Activated naive CD4-positive, alpha-beta T cell treated with anti-CD3 and anti-CD28 coated beads for 36 hours (primary cell): Measurements from ENCODE around the gene GABBR2. TPM values are rescaled to one million over a fixed set of nuclear protein-coding genes. Genes with fewer than 3 reads are reported as not detected.

Experiments used
- CTCF ChIA-PET: fragments of 350-600 bp; sonication (Branson Sonifier 250); formaldehyde crosslinking; loops from one replicate; lab custom pipeline; 2021; ENCODE audit warnings: antibody characterized with exemption; lab: Charles Lee
- DNase-seq: peaks from one replicate; pipeline ENCODE4 v3.0.0-alpha.2; 2020
- H3K27ac Mint-ChIP-seq: one replicate; pipeline ENCODE4 v1.8.0; 2021; ENCODE audit warnings: mild to moderate bottlenecking, mixed read lengths
- H3K27me3 Mint-ChIP-seq: one replicate; pipeline ENCODE4 v1.8.0; 2021; ENCODE audit warnings: low read depth, mixed read lengths
- H3K36me3 Mint-ChIP-seq: one replicate; pipeline ENCODE4 v1.8.0; 2021; ENCODE audit warnings: low read depth, mixed read lengths
- H3K4me1 Mint-ChIP-seq: one replicate; pipeline ENCODE4 v1.8.0; 2021; ENCODE audit warnings: low read depth, mixed read lengths
- H3K4me3 Mint-ChIP-seq: one replicate; pipeline ENCODE4 v1.8.0; 2021; ENCODE audit warnings: mild to moderate bottlenecking, moderate library complexity, mixed read lengths
- H3K9me3 Mint-ChIP-seq: one replicate; pipeline ENCODE4 v1.8.0; 2021; ENCODE audit warnings: mixed read lengths
- intact Hi-C: fragments of 100-400 bp; cut with micrococcal nuclease; formaldehyde crosslinking; loops from one replicate; pipeline ENCODE4 v1.15.1; 2023
- total RNA-seq, 2 experiments: library from RNA; stranded (reverse); gene quantifications; one replicate each; pipeline ENCODE4 v1.2.3, GENCODE V29; 2021

Gene GABBR2
- total RNA-seq, 2 experiments from 2014 or later = not detected

DNA sequence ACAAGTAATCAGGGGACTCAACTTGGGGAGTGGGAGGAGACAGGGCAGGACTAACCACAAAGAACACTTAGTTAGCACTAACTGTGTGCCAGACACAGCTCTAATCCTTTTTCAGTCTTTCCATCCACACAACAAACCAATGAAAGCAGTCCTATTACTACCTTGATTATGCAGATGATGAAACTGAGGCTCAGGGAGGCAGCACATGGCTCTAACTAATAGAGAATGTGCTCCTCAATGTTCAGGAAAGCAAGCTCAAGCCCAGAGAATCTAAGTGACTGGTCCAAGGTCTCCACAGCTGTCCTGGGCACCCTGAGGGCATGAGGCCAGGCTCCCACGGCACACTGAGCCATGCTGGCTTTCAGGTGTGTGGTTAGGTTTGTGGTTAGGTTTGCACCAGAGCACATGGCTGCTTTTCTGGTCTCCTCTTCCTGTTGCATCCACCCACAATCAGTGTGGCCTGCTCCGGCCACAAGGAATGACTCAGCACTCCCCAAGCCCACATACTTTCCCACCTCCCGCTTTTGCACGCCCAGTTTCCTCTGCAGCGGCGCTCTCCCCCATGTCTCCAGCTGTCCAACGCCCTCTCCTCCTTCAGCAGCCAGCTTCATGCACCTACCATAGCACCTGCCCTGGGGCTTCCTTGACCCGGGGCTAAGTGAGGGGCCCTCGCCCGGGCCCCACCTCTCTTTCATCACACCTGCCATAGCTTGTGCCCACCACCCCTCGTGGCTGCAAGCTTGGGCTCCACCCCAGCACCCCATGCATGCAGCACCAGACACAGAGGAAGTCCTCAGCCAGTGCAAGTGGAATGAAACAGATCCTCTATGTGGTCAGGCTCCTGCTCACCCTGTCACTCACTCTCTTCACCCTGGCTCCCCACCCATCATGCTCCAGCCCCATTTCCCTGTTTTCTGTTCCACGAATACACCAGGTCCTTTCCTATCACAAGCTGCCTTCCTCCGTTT, 133.1 kb downstream of the GABBR2 start:
- DNase-seq = peak; percentile 15

GRCh38 chr9:98573749-98574278, 134.9 kb downstream of the GABBR2 start:
- Mint-ChIP-seq H3K4me1 (peaks cover 10% of the 10 kb centered on the region), H3K9me3 (no peaks in the 10 kb centered on the region), H3K4me3 (no peak overlapping the region), H3K27me3 (peaks cover 14% of the 10 kb centered on the region), H3K36me3 (no peaks in the 10 kb centered on the region), H3K27ac (no peak overlapping the region)
- intact Hi-C loops = no loop called here
- no peak for DNase-seq
- CTCF ChIA-PET = interaction anchor here (1.0 kb wide), 1 partner anchor 202 kb away, joined by 7 read pairs; no protein-coding TSS in a partner anchor

More for the DNA sequence above, 133.1 kb downstream of the GABBR2 start:
- Mint-ChIP-seq H3K9me3 (no peaks in the 10 kb centered on the region), H3K4me3 (no peak overlapping the region), H3K27ac (no peak overlapping the region), H3K4me1 (peaks cover 10% of the 10 kb centered on the region), H3K27me3 (peaks cover 17% of the 10 kb centered on the region), H3K36me3 (no peaks in the 10 kb centered on the region)
- intact Hi-C loops = no loop called here
- CTCF ChIA-PET = interaction anchor here (0.5 kb wide), 1 partner anchor 505 kb away, joined by 3 read pairs; no protein-coding TSS in a partner anchor

- Mint-ChIP-seq H3K36me3 (no peaks in the 10 kb centered on the region), H3K27me3 (peaks cover 14% of the 10 kb centered on the region), H3K4me3 (no peak overlapping the region), H3K27ac (no peak overlapping the region), H3K9me3 (no peaks in the 10 kb centered on the region), H3K4me1 (peaks cover 10% of the 10 kb centered on the region)
- no peak for DNase-seq
- CTCF ChIA-PET = no interaction called here
- intact Hi-C loops = no loop called here
These were observed 135.9 kb downstream of the GABBR2 start for GRCh38 chr9:98572796-98573195.

DNA sequence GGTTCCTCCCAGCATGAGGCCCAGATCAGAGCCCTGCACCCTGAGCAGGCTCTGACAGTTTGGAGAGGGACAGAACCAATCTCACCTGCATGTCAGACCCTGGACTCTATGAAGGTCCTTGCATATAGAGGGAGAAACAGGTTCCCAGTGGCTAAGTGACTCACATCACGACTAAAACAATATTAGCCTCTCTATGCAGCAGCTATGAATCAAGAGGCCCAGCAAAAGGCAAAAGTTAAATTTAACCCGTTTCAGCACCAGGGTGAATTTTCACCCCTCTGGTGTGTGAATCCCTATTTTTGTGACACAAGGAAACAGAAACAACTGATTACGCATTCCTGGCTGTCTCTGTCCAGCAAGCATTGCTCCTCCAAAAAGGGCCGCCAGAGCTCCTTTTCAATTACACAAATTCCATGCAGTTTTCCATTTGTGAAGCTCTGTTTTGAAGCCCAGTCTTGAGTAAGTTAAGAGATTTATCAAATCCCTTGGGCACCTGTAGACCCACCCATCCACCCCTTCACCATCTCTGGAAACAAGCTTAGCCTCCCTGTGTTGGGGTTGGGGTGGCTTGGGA, 136.6 kb downstream of the GABBR2 start:
- Mint-ChIP-seq H3K36me3 (no peaks in the 10 kb centered on the region), H3K27me3 (peaks cover 11% of the 10 kb centered on the region), H3K4me3 (no peak overlapping the region), H3K4me1 (peaks cover 10% of the 10 kb centered on the region), H3K9me3 (no peaks in the 10 kb centered on the region), H3K27ac (no peak overlapping the region)
- intact Hi-C loops = no loop called here
- DNase-seq = no peak
- CTCF ChIA-PET = no interaction called here

GRCh38 chr9:98571643-98572042, 137.1 kb downstream of the GABBR2 start:
- H3K27me3 Mint-ChIP-seq = peaks cover 8% of the 10 kb centered on the region
- H3K36me3 Mint-ChIP-seq = no peaks in the 10 kb centered on the region
- DNase-seq = no peak
- H3K9me3 Mint-ChIP-seq = no peaks in the 10 kb centered on the region
- no peak overlapping the region for H3K27ac Mint-ChIP-seq
- peaks cover 10% of the 10 kb centered on the region for H3K4me1 Mint-ChIP-seq
- intact Hi-C loops = no loop called here
- no peak overlapping the region for H3K4me3 Mint-ChIP-seq
- CTCF ChIA-PET = no interaction called here

DNA sequence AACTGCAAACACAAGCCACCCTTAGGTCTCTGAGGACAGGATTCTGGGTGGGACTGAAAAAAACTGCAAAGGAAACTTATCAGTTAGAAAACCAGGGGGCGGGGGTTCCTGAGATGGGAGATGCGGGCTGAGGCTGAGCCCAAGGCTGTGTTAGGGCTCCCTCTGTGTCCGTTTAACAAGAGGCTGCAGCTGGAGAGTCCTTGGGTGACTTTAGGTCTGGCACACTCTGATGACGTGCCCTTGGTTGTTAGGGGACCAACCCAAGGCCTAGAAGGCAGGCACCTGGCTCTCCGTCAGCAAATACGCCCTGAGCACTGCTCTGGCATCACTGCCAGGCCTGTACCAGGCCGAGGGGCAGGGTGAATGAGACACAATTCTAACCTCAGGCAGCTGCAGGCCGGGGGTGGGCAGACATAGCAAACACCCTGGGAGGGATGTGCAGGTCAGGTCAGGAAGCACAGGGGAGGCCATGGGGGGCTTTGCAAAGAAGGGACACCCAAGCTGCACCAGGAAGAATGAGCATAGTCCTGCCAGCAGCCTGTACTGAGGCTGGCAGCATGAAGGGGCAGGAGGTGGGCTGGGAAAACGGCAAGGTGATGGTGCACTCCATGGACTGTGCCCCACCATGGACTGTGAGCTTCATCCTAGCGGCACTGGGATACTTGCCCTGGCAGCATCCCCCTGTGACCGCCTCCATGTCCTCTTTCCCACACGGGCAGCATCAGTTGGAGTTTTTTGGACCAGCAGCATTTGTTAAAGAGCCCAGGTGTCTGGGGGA, 137.9 kb downstream of the GABBR2 start:
- no peak overlapping the region for H3K4me3 Mint-ChIP-seq

GRCh38 chr9:98570055-98570454, 138.7 kb downstream of the GABBR2 start:
- intact Hi-C loops = no loop called here
- H3K27me3 Mint-ChIP-seq = no peaks in the 10 kb centered on the region
- no peaks in the 10 kb centered on the region for H3K36me3 Mint-ChIP-seq
- CTCF ChIA-PET = no interaction called here
- DNase-seq = no peak
- no peak overlapping the region for H3K4me3 Mint-ChIP-seq
- H3K4me1 Mint-ChIP-seq = no peaks in the 10 kb centered on the region
- H3K27ac Mint-ChIP-seq = no peak overlapping the region
- no peaks in the 10 kb centered on the region for H3K9me3 Mint-ChIP-seq

More for the DNA sequence above, 137.9 kb downstream of the GABBR2 start:
- CTCF ChIA-PET = no interaction called here
- Mint-ChIP-seq H3K4me1 (peaks cover 5% of the 10 kb centered on the region), H3K27me3 (peaks cover 3% of the 10 kb centered on the region), H3K9me3 (no peaks in the 10 kb centered on the region), H3K36me3 (no peaks in the 10 kb centered on the region), H3K27ac (no peak overlapping the region)
- no peak for DNase-seq
- intact Hi-C loops = no loop called here

DNA sequence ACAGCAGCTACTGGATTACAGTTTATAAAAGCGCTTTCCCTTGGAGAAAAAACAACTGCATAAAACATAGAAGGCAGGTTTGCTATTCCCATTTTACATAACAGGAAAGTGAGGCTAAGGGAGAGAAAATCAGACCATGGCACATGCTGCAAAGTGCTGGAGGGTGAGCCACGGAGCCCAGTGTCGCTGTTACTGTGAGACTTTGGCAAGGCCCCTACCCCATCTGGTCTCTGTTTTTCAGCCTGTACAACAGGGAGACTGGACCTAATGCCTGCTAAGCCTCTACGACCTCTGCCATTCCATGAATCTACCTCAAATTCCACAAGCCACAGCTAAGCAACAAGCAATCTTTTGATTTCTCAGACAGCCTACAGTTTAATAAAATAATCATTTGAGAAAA, 139.2 kb downstream of the GABBR2 start:
- no peak overlapping the region for H3K4me3 Mint-ChIP-seq
- H3K27ac Mint-ChIP-seq = no peak overlapping the region
- H3K9me3 Mint-ChIP-seq = no peaks in the 10 kb centered on the region
- DNase-seq = no peak
- no peaks in the 10 kb centered on the region for H3K4me1 Mint-ChIP-seq
- intact Hi-C loops = no loop called here
- no peaks in the 10 kb centered on the region for H3K27me3 Mint-ChIP-seq
- H3K36me3 Mint-ChIP-seq = no peaks in the 10 kb centered on the region
- CTCF ChIA-PET = no interaction called here

GRCh38 chr9:98568909-98569469, 139.7 kb downstream of the GABBR2 start:
- intact Hi-C loops = no loop called here
- no peaks in the 10 kb centered on the region for H3K36me3 Mint-ChIP-seq
- no peaks in the 10 kb centered on the region for H3K9me3 Mint-ChIP-seq
- CTCF ChIA-PET = no interaction called here
- no peak overlapping the region for H3K4me3 Mint-ChIP-seq
- H3K4me1 Mint-ChIP-seq = no peaks in the 10 kb centered on the region
- no peak for DNase-seq
- no peak overlapping the region for H3K27ac Mint-ChIP-seq
- H3K27me3 Mint-ChIP-seq = no peaks in the 10 kb centered on the region

DNA sequence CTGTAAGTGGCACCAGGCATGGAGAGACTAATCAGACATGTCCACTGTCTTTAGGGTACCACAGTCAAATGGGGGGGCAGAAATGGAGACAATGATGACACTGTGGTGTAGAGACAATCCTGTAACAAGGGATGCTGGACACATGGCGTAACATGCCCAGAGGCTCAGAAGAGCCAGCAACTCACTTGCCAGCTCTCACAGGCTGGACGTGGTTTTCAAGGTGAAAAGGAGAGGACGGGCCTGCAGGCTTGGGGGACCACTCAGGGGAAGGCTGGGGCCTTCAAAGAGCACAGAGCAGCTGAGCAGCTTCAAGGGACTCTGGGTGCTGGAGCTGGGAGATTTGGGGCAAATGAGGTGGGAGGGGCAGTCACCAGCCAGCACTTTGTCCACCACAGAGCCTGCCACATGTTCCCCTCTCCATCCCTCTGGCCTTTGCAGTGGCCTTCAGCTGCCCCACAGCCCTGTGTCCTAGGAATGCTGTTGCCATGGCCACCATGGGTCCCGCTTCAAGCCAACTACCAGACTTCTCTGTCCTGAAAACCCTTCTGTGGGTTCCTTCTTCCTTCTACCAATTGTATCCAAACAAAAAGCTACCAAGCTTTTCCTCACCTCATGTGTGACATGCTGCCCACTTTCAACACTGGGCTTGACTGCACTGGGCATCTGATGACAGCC, 140.4 kb downstream of the GABBR2 start:
- H3K4me1 Mint-ChIP-seq = no peaks in the 10 kb centered on the region
- no peak for DNase-seq
- no peaks in the 10 kb centered on the region for H3K27me3 Mint-ChIP-seq
- intact Hi-C loops = no loop called here
- no peaks in the 10 kb centered on the region for H3K36me3 Mint-ChIP-seq
- no peak overlapping the region for H3K4me3 Mint-ChIP-seq
- CTCF ChIA-PET = no interaction called here
- H3K9me3 Mint-ChIP-seq = no peaks in the 10 kb centered on the region
- H3K27ac Mint-ChIP-seq = no peak overlapping the region

DNA sequence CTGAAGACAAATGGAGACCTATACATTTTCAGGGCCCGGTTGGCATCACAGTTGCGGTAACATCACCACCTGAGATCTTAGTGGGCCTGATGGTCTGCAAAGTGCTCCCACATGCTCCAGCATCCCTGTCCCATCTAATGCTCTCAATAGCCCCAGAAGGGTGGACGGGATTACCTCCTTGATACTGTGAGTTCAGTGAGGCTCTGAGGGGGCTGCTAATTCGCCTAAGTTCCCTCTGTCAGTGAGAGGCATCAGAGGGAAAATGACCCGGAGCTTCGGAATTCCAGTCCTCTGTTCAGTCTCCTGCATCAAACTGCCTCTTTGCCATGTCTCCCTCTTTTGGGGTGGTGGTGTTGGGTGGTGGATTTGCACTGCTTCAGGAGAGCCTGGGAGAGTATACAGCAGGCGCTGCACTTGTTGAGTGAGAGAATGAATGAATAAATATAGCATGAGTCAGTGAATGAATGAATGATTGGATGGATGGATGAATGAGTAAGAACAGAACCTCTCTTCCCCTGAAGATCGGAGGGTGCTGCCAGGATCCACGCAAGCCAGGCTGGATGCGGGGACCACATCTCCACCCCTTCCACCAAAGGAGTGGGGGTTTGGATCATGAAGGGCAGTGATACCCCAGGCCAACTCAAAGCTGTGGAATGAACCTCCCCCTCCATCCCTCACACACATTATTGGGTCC, 141.0 kb downstream of the GABBR2 start:
- no peaks in the 10 kb centered on the region for H3K27me3 Mint-ChIP-seq
- DNase-seq = no peak
- no peak overlapping the region for H3K27ac Mint-ChIP-seq
- H3K9me3 Mint-ChIP-seq = no peaks in the 10 kb centered on the region
- H3K4me3 Mint-ChIP-seq = no peak overlapping the region
- H3K4me1 Mint-ChIP-seq = no peaks in the 10 kb centered on the region
- no peaks in the 10 kb centered on the region for H3K36me3 Mint-ChIP-seq
- CTCF ChIA-PET = no interaction called here
- intact Hi-C loops = no loop called here
